Neural cell (in vitro differentiated cells): Measurements from ENCODE around the gene MEDAG.

Source experiments
- EP300 ChIP-seq: fragments of 450-650 bp; conservative IDR thresholded peaks from 2 replicates; pipeline ENCODE4 v1.6.1; 2014; ENCODE audit warnings: antibody characterized with exemption, mild to moderate bottlenecking, moderate library complexity; ENCODE audit not compliant: poor library complexity, severe bottlenecking
- EZH2 ChIP-seq: fragments of 200-600, 300-800 bp; shearing (Covaris generic), sonication (generic); IDR thresholded peaks from 2 replicates; pipeline ENCODE4 v1.6.1; 2014; ENCODE audit warnings: antibody characterized with exemption, low read length, borderline replicate concordance, mild to moderate bottlenecking; ENCODE audit not compliant: insufficient read depth, poor library complexity, severe bottlenecking
- MXI1 ChIP-seq: fragments of 450-650 bp; conservative IDR thresholded peaks from 2 replicates; pipeline ENCODE4 v1.6.1; 2014; ENCODE audit warnings: antibody characterized with exemption, mild to moderate bottlenecking; ENCODE audit not compliant: poor library complexity, severe bottlenecking
- POLR2AphosphoS5 ChIP-seq: IDR thresholded peaks from 2 replicates; pipeline ENCODE4 v1.6.1; 2012
- RAD21 ChIP-seq: fragments of 450-650 bp; conservative IDR thresholded peaks from 2 replicates; pipeline ENCODE4 v1.6.1; 2014; ENCODE audit warnings: antibody characterized with exemption, mild to moderate bottlenecking, moderate library complexity
- REST ChIP-seq: IDR thresholded peaks from 2 replicates; pipeline ENCODE4 v1.6.1; 2012; ENCODE audit warnings: borderline replicate concordance
- SMC3 ChIP-seq: fragments of 450-650 bp; conservative IDR thresholded peaks from 2 replicates; pipeline ENCODE4 v1.6.1; 2014; ENCODE audit warnings: antibody characterized with exemption, mild to moderate bottlenecking, moderate library complexity; ENCODE audit not compliant: poor library complexity
- TAF1 ChIP-seq: IDR thresholded peaks from 2 replicates; pipeline ENCODE4 v1.6.1; 2012; ENCODE audit warnings: low read depth
- TF ChIP-seq, protein P1 (sequence below): fragments of 450-650 bp; IDR thresholded peaks from 2 replicates; pipeline ENCODE4 v1.5.1; 2014; ENCODE audit warnings: antibody characterized with exemption, mild to moderate bottlenecking, moderate library complexity; ENCODE audit not compliant: poor library complexity, severe bottlenecking

- no peak for TF ChIP-seq TAF1
- TF ChIP-seq, protein P1, sequence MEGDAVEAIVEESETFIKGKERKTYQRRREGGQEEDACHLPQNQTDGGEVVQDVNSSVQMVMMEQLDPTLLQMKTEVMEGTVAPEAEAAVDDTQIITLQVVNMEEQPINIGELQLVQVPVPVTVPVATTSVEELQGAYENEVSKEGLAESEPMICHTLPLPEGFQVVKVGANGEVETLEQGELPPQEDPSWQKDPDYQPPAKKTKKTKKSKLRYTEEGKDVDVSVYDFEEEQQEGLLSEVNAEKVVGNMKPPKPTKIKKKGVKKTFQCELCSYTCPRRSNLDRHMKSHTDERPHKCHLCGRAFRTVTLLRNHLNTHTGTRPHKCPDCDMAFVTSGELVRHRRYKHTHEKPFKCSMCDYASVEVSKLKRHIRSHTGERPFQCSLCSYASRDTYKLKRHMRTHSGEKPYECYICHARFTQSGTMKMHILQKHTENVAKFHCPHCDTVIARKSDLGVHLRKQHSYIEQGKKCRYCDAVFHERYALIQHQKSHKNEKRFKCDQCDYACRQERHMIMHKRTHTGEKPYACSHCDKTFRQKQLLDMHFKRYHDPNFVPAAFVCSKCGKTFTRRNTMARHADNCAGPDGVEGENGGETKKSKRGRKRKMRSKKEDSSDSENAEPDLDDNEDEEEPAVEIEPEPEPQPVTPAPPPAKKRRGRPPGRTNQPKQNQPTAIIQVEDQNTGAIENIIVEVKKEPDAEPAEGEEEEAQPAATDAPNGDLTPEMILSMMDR: no peak
- no peak for TF ChIP-seq POLR2AphosphoS5
- no peak for TF ChIP-seq REST
- TF ChIP-seq SMC3: no peak
- TF ChIP-seq EZH2: no peak
- no peak for TF ChIP-seq EP300
- no peak for TF ChIP-seq RAD21
- no peak for TF ChIP-seq MXI1
These were observed 2.4 kb downstream of the MEDAG start for GRCh38 chr13:30908416-30908980.
